Breast epithelium (tissue), 3 donors: ENCODE results near the gene CMTM6.

Experiments used
- POLR2A ChIP-seq: fragments of 450-650 bp; IDR thresholded peaks from one replicate; pipeline ENCODE4 v1.6.1; 2016; ENCODE audit warnings: antibody characterized with exemption, mild to moderate bottlenecking, moderate library complexity
- POLR2AphosphoS5 ChIP-seq, 3 donors: sonication (generic); formaldehyde crosslinking; IDR thresholded peaks; one replicate each; pipeline ENCODE4 v1.6.1; 2017; ENCODE audit warnings: antibody characterized with exemption in 3 of 3

GRCh38 chr3:32443478-32443877 lies 59.2 kb downstream of the CMTM6 start:
- TF ChIP-seq POLR2AphosphoS5 (IDR thresholded peaks at IDR 0.05) (no peak), POLR2A (no peak)
